Esophagus muscularis mucosa (tissue), 4 donors: ENCODE data around the gene TRIM33.
A peak's percentile ranks its signal among the peaks of the same experiment; 100 is the strongest.

Source experiments
- CTCF ChIP-seq, 3 experiments: fragments of 200-600 bp in 2 of 3; fragments of 450-650 bp in 1 of 3; sonication (generic) in 2 of 3; IDR thresholded peaks; one replicate each; pipeline ENCODE4 v1.5.1; 2017 to 2019; ENCODE audit warnings: antibody characterized with exemption in 3 of 3, mild to moderate bottlenecking in 2 of 3, moderate library complexity in 1 of 3
- EP300 ChIP-seq: sonication (generic); formaldehyde crosslinking; IDR thresholded peaks from one replicate; pipeline ENCODE4 v1.6.1; 2017; ENCODE audit warnings: antibody characterized with exemption
- POLR2A ChIP-seq: fragments of 450-650 bp; IDR thresholded peaks from one replicate; pipeline ENCODE4 v1.6.1; 2017; ENCODE audit warnings: antibody characterized with exemption, moderate library complexity, mild to moderate bottlenecking, low read depth
- POLR2AphosphoS5 ChIP-seq, 2 donors: sonication (generic); formaldehyde crosslinking; IDR thresholded peaks; one replicate each; pipeline ENCODE4 v1.6.1; 2017; ENCODE audit warnings: antibody characterized with exemption in 2 of 2

DNA sequence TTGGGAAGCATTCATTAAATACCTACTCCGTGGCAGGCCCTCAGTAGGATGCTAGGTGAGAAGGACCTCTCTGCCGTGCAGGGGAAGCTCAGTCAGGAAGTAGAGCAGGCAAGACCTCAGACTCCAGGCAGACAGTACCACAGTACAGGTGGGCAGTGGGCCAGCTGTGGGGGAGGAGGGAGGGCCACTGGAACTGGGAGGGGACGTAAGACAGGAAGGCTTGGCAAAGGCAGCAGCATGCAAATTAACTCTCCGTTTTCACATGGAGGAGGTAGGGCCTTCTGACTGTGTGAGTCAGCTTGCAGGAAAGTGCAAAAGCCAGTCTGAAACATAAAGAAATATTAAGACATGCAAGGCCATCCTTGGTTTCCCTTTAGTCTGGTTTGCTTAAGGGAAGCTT is 157.7 kb downstream of the TRIM33 start:
- no peak for TF ChIP-seq CTCF (IDR thresholded peaks at IDR 0.05)
- no peak for TF ChIP-seq POLR2A
- TF ChIP-seq EP300: no peak
- TF ChIP-seq POLR2AphosphoS5 (IDR thresholded peaks at IDR 0.05): peak in 1 of 2 donors; percentile 27
